Left renal cortex interstitium (tissue), 4 donors: ENCODE results near the gene GLT6D1. TPM values are rescaled to one million over a fixed set of nuclear protein-coding genes. Genes with fewer than 3 reads are reported as not detected.
"Not testable (repeated sequence)": the region's sequence is repeated elsewhere in the genome, so short reads cannot be mapped to it uniquely, and the experiment has no call there.

Experiments
- DNase-seq, 4 donors: peaks; one replicate each; pipeline ENCODE4 v3.0.0-alpha.2; 2013; ENCODE audit warnings: low read depth in 4 of 4, low spot score in 2 of 4, missing footprints in 1 of 4
- polyA plus RNA-seq, 4 donors: library from polyadenylated mRNA; unstranded; fragments of 120-200 nt; gene quantifications; one replicate each; pipeline ENCODE4 v1.2.1, GENCODE V29; 2013; ENCODE audit not compliant: insufficient read length in 4 of 4

Gene GLT6D1
- not detected for polyA plus RNA-seq

- DNase-seq = no peak
Measured at GRCh38 chr9:135639196-135639595, at the start of gene GLT6D1. GLT6D1 (minus strand) TSS chr9:135639540; CDS start chr9:135639187, 353 bp downstream.

- no peak for DNase-seq
Measured at GRCh38 chr9:135689011-135689410, 49.7 kb upstream of the GLT6D1 start.

DNA sequence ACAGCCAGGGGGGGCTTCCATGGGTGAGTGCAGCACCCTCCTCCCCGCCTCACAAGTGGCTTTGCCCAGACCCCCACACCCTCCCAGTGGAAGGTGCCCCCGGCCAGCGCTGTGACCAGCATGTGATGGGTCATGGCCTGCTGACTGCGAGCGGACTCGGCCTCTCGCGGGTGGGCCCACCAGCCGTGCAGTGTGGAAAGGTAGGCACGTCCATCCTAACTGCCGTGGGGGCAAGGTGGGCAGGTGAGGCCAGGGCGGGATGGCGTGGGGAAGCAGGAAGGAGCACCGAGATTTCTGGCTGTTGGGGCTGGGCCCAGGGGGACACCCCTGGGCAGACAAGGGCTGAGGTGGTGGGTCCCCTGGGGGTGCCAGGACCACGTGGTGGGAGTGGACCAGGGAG, 47.9 kb upstream of the GLT6D1 start:
- DNase-seq = no peak

GRCh38 chr9:135684691-135685090, 45.4 kb upstream of the GLT6D1 start:
- no peak for DNase-seq

- DNase-seq = no peak
Measured at GRCh38 chr9:135683401-135684034, 44.2 kb upstream of the GLT6D1 start.

DNA sequence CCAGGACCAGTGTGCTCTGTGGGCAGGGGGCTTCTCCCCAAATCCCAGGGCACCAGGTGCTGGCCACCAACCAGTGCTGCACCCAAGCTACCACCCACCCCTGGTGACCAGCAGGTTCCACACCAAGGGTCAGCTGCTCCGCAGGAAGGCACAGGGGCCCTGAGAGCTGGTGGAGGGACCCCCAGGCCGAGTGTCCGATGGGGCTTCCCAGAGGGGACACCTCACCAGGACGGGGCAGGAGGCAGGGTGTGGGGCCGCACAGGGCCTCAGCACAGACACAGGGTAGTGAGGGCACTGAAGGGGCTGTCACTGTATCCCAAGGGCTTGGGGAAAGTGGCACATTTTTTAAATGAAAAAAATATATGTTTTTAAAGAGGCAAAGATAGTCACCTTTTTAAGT, 41.8 kb upstream of the GLT6D1 start:
- DNase-seq = no peak

DNA sequence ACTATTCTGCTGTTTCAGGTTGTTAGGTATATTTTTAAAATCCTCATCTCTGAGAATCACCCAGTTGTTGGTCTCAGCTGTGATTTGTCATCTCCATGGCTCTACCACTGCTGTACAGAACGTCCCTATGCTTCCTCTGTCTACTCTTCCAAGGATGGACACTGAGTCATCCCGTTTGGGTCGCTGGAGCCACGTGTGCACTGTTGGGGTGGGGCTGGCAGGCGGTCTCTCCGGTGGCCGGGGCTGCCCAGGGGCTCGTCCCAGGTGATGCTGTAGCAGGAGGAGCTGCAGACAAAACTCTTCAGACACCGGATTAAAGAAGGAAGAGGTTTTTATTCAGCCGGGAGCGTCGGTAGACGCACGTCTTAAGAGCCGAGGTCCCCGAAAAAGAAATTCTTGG, 40.7 kb upstream of the GLT6D1 start:
- DNase-seq = no peak

GRCh38 chr9:135678236-135679017, 39.1 kb upstream of the GLT6D1 start:
- DNase-seq = no peak

GRCh38 chr9:135677641-135678168, 38.4 kb upstream of the GLT6D1 start:
- DNase-seq = no peak

DNA sequence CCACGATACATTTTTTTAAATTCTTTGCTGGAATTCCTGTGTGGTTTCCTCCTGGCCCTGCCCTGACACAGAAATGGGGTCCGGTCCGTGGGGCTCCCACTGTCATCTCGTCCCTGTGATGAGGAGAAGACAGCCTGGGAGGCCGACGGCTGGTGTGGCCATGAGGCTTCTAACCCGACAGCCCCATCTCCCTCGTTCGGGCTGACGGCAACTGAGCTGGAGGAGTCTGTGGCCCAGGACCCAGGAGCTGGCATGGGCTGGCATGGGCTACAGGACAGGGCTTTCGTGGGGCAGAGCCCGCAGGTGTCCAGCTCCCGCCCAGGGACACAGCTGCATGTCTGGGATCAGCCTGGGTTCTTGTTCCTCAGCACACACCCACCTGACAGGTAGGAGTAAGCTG, 37.6 kb upstream of the GLT6D1 start:
- DNase-seq = no peak

- no peak for DNase-seq
Measured at GRCh38 chr9:135674977-135675376, 35.6 kb upstream of the GLT6D1 start.

- no peak for DNase-seq
Measured at GRCh38 chr9:135673941-135674340, 34.6 kb upstream of the GLT6D1 start.

DNA sequence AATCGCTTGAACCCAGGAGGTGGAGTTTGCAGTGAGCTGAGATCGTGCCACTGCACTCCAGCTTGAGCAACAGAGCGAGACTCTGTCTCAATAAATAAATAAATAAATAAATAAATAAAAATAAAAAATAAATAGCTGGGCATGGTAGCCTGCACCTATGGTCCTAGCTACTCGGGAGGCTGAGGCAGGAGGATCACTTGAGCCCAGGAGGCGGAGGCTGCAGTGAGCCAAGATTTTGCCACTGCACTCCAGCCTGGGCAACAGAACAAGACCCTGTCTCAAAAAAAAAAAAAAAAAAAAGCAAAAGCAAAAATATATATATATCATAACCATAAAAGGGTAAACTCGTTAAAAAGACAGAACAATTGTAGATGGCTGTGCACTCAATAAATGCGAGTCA, 33.4 kb upstream of the GLT6D1 start:
- DNase-seq = not testable (repeated sequence)

GRCh38 chr9:135671591-135672041, 32.3 kb upstream of the GLT6D1 start:
- DNase-seq = no peak

GRCh38 chr9:135670721-135671590, 31.6 kb upstream of the GLT6D1 start:
- no peak for DNase-seq

GRCh38 chr9:135669616-135670285, 30.4 kb upstream of the GLT6D1 start:
- no peak for DNase-seq

- DNase-seq = not testable (repeated sequence)
Measured at GRCh38 chr9:135669018-135669417, 29.7 kb upstream of the GLT6D1 start.

- DNase-seq = no peak
Measured at GRCh38 chr9:135667463-135668001, 28.2 kb upstream of the GLT6D1 start.

GRCh38 chr9:135666534-135667462, 27.5 kb upstream of the GLT6D1 start:
- no peak for DNase-seq
